ENCODE measurements around the gene SVBP.
"Not testable (repeated sequence)": the region's sequence is repeated elsewhere in the genome, so short reads cannot be mapped to it uniquely, and the experiment has no call there.

The SVBP gene, protein sequence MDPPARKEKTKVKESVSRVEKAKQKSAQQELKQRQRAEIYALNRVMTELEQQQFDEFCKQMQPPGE

DNA sequence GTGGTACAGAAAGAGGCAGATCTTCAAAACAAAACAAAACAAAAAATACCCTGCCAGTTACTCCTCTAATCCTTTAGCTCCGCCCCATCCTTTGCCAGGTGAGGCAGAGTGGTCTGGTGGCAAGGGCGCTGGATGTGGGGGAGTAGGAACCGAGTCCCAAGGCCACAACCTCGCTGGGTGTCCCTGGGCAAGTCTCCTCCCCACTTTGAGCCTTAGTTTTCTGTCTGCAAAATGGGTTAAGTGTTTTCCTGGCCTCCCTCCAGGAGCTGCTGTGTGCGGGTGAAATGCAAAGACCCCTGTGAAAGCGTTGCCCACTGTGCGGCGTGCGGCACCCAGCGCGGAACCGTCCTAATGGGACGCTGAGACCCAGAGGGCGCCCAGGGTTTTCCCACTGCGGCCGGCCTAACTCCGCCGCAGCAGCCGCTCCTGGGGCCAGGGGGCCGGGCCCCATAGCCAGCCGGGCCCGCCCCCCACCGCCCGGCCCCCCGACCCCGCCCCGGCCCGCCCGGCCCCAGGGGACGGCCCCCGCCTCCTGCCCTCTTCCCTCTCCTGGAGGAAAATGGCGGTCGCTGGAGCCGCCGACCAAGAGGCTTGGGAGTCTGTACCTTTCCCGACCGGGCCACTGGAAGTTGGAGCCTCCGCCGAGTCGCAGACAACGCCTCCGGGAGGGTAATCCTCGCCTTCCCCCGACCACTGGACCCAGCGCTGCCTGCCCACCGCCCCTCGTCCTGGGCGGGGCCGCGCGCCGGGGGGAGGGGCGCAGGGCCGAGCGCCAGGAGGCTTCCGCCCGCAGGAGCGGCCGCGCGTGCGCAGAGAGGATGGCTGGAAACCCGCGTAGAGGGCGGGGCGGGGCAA is at the start of gene SVBP, which contains the start of gene ERMAP:
Gene SVBP (minus strand): TSS at position 813 of the 855 bp plus-strand sequence. CDS start 853 bp downstream, outside the sequence.
Gene ERMAP (plus strand): TSS at position 538 of the 855 bp plus-strand sequence. CDS start 13,327 bp downstream, outside the sequence.
- Histone ChIP-seq H3K4me3 (ENCODE audit: low read length in 2 of 2) (peak within 1 kb of the TSS; percentile 91 to 96), H3K9ac (ENCODE audit: low read length in 2 of 2) (peak within 1 kb of the TSS; percentile 89 to 90), H3K27me3 (ENCODE audit: control insufficient read depth in 1 of 2, insufficient read depth in 2 of 2, low read length in 2 of 2) (no peaks in the 10 kb centered on the region), H3K36me3 (ENCODE audit: control insufficient read depth in 2 of 2, insufficient read depth in 2 of 2, low read length in 2 of 2) (peaks cover 5% of the 10 kb centered on the region in 2 donors), H3K9me3 (ENCODE audit: control insufficient read depth in 2 of 2, low read length in 2 of 2) (no peaks in the 10 kb centered on the region), H3K27ac (ENCODE audit: low read length) (peak within 1 kb of the TSS; percentile 90), H3K4me1 (ENCODE audit: control insufficient read depth, insufficient read depth, low read length) (peaks cover 9% of the 10 kb centered on the region)

DNA sequence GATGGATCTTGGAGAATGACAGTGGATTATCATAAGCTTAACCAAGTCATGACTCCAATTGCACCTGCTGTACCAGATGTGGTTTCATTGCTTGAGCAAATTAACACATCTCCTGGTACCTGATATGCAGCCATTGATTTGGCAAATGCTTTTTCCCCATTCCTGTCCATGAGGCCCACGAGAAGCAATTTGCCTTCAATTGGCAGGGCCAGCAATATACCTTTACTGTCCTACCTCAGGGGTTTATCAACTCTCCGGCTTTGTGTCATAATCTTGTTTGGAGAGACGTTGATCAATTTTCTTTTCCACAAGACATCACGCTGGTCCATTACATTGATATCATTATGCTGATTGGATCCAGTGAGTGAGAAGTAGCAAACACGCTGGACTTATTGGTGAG is 49.4 kb upstream of the SVBP start:
- Histone ChIP-seq H3K27ac (ENCODE audit: low read length) (no peak overlapping the region), H3K9ac (ENCODE audit: low read length in 2 of 2) (no peak overlapping the region), H3K4me1 (ENCODE audit: control insufficient read depth, insufficient read depth, low read length) (no peaks in the 10 kb centered on the region), H3K4me3 (ENCODE audit: low read length in 2 of 2) (no peak overlapping the region), H3K36me3 (ENCODE audit: control insufficient read depth in 2 of 2, insufficient read depth in 2 of 2, low read length in 2 of 2) (no peaks in the 10 kb centered on the region), H3K27me3 (ENCODE audit: control insufficient read depth in 1 of 2, insufficient read depth in 2 of 2, low read length in 2 of 2) (peaks cover 3 to 7% of the 10 kb centered on the region in 2 donors), H3K9me3 (ENCODE audit: control insufficient read depth in 2 of 2, low read length in 2 of 2) (no peaks in the 10 kb centered on the region)

DNA sequence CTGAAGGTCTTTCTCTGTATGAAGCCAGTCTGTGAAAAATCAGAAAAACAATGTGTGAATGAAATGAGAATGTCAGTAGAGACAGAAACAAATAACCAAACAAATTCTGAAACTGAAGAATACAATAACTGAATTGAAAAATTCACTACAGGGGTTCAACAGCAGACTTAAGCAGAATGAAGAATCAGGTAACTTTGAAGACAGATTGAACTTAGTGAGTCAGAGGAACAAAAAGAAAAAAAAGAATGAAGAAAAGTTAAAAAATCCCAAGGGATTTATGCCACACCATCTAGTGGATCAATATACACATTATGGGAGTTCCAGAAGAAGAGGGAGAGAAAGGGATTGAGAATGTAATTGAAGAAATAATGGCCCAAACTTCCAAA is 43.8 kb upstream of the SVBP start:
- H3K4me3 ChIP-seq (ENCODE audit: low read length in 2 of 2) = no peak overlapping the region
- no peak overlapping the region for H3K27ac ChIP-seq (ENCODE audit: low read length)
- H3K9ac ChIP-seq (ENCODE audit: low read length in 2 of 2) = no peak overlapping the region
- H3K36me3 ChIP-seq (ENCODE audit: control insufficient read depth in 2 of 2, insufficient read depth in 2 of 2, low read length in 2 of 2) = no peaks in the 10 kb centered on the region
- H3K27me3 ChIP-seq (ENCODE audit: control insufficient read depth in 1 of 2, insufficient read depth in 2 of 2, low read length in 2 of 2) = peaks cover 3 to 13% of the 10 kb centered on the region in 2 donors
- no peaks in the 10 kb centered on the region for H3K4me1 ChIP-seq (ENCODE audit: control insufficient read depth, insufficient read depth, low read length)
- no peaks in the 10 kb centered on the region for H3K9me3 ChIP-seq (ENCODE audit: control insufficient read depth in 2 of 2, low read length in 2 of 2)

DNA sequence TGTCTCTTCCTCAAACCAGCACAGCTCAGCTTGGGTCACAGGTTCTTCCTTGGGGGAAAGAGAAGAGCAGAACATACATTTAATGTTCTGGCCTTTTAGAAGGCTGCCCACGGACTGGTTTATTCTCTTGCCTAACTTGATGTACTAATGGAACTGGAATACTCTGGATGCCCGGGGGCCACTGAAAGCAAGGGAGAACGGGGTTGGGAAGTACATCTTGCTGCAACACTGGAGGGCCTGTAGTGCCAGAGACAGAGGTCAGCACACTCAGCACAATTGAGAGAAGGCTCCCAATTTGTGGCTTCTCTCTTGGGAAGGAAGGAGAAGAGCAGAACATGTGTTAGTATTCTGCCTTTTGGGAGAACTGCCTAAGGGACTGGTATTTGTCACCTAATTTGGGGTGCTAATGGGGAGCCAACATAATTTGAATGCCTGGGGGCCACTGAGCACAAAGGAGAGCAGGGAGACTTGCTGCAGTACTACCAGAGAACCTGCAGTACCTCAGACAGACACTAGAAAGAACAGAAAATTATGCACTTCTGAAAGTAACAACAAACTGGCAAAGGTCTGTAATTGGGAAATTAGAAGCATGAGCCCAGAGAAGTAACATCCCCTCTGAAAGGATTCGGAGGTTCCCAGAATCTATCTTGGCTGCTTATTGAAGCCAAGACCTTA is 43.3 kb upstream of the SVBP start:
- H3K9me3 ChIP-seq (ENCODE audit: control insufficient read depth in 2 of 2, low read length in 2 of 2) = no peaks in the 10 kb centered on the region
- peaks cover 3 to 13% of the 10 kb centered on the region in 2 donors for H3K27me3 ChIP-seq (ENCODE audit: control insufficient read depth in 1 of 2, insufficient read depth in 2 of 2, low read length in 2 of 2)
- no peaks in the 10 kb centered on the region for H3K4me1 ChIP-seq (ENCODE audit: control insufficient read depth, insufficient read depth, low read length)
- no peak overlapping the region for H3K9ac ChIP-seq (ENCODE audit: low read length in 2 of 2)
- no peaks in the 10 kb centered on the region for H3K36me3 ChIP-seq (ENCODE audit: control insufficient read depth in 2 of 2, insufficient read depth in 2 of 2, low read length in 2 of 2)
- H3K27ac ChIP-seq (ENCODE audit: low read length) = no peak overlapping the region
- no peak overlapping the region for H3K4me3 ChIP-seq (ENCODE audit: low read length in 2 of 2)

DNA sequence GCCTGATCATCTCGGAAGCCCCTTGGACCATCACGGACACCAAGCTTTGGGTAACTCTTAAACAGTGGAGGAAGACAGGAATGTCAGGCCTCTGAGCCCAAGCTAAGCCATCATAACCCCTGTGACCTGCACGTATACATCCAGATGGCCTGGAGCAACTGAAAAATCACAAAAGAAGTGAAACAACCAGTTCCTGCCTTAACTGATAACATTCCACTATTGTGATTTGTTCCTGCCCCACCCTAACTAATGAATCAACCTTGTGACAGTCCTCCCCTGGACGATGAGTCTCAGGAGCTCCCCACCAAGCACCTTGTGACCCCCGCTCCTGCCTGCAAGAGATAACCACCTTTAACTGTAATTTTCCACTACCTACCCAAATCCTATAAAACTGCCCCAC is 42.2 kb upstream of the SVBP start:
- not testable (repeated sequence) for H3K27ac ChIP-seq (ENCODE audit: low read length); H3K4me1 ChIP-seq (ENCODE audit: control insufficient read depth, insufficient read depth, low read length); H3K9me3 ChIP-seq (ENCODE audit: control insufficient read depth in 2 of 2, low read length in 2 of 2); H3K4me3 ChIP-seq (ENCODE audit: low read length in 2 of 2); H3K36me3 ChIP-seq (ENCODE audit: control insufficient read depth in 2 of 2, insufficient read depth in 2 of 2, low read length in 2 of 2); H3K9ac ChIP-seq (ENCODE audit: low read length in 2 of 2)
- H3K27me3 ChIP-seq (ENCODE audit: control insufficient read depth in 1 of 2, insufficient read depth in 2 of 2, low read length in 2 of 2) = peaks cover 3 to 13% of the 10 kb centered on the region in 2 donors

DNA sequence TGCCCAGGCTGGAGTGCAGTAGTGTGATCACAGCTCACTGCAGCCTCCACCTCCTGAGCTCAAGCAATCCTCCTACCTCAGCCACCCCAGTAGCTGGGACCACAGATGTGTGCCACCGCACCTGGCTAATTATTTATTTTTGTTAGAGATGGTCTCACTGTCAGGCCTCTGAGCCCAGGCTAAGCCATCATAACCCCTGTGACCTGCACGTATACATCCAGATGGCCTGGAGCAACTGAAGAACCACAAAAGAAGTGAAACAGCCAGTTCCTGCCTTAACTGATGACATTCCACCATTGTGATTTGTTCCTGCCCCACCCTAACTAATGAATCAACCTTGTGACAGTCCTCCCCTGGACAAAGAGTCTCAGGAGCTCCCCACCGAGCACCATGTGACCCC is 39.4 kb upstream of the SVBP start:
- not testable (repeated sequence) for H3K4me3 ChIP-seq (ENCODE audit: low read length in 2 of 2); H3K27me3 ChIP-seq (ENCODE audit: control insufficient read depth in 1 of 2, insufficient read depth in 2 of 2, low read length in 2 of 2); H3K4me1 ChIP-seq (ENCODE audit: control insufficient read depth, insufficient read depth, low read length); H3K9me3 ChIP-seq (ENCODE audit: control insufficient read depth in 2 of 2, low read length in 2 of 2); H3K36me3 ChIP-seq (ENCODE audit: control insufficient read depth in 2 of 2, insufficient read depth in 2 of 2, low read length in 2 of 2); H3K27ac ChIP-seq (ENCODE audit: low read length); H3K9ac ChIP-seq (ENCODE audit: low read length in 2 of 2)

DNA sequence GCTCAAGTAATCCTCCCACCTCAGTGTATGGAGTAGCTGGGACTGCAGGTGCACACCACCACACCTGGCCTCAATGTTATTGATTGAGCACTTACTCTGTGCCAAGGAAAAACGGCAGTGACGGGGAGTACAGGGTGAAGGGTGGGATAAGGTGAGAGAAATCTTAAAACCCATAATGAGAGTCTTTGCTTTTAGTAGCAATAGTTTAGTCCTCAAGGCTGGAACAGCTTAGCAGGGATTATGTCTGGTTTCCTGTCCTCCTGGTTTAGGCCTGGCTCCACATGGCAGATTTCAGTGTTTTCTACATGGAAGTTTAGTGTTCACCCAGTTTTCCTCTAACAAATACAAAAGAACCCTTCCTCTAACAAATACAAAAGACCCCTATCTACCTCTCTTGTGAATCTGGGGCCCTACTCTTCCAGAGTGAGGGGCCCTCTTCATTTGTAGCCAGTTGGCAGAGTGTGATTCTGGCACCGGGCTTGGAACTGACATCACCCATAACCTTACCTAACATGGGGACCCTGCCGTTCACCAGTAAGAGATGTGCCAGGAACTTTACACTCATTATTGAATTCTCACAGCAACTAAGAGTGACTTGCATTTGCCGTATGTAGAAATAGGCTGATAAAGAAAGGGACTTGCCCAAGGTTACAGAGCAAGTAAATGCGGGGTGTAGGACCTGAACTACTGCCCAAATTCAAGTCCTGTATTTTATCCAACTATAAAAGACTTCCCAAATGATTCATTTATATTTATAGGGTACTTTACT is 36.1 kb upstream of the SVBP start:
- Histone ChIP-seq H3K27ac (ENCODE audit: low read length) (no peak overlapping the region), H3K9me3 (ENCODE audit: control insufficient read depth in 2 of 2, low read length in 2 of 2) (peaks cover 0 to 5% of the 10 kb centered on the region in 2 donors), H3K4me1 (ENCODE audit: control insufficient read depth, insufficient read depth, low read length) (no peaks in the 10 kb centered on the region), H3K27me3 (ENCODE audit: control insufficient read depth in 1 of 2, insufficient read depth in 2 of 2, low read length in 2 of 2) (no peaks in the 10 kb centered on the region), H3K4me3 (ENCODE audit: low read length in 2 of 2) (no peak overlapping the region), H3K36me3 (ENCODE audit: control insufficient read depth in 2 of 2, insufficient read depth in 2 of 2, low read length in 2 of 2) (peaks cover 21 to 22% of the 10 kb centered on the region in 2 donors), H3K9ac (ENCODE audit: low read length in 2 of 2) (no peak overlapping the region)

DNA sequence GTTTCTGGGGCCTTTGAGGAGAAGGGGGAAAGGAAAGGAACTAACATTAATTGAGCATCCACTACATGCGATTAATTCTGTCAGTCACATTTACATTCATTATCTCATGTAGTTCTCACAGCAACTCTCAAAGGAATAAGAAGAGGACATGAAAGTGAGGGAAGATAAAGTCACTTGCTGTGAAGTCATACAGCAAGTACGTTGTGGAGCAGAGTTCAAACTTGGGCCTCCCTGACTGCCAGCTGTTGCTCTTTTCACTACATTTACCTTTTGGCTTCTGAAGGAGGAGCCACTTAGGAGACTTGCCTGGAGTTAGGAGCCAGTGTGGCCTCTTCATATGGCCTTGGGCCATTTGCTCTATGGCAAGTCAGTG is 35.4 kb upstream of the SVBP start:
- H3K36me3 ChIP-seq (ENCODE audit: control insufficient read depth in 2 of 2, insufficient read depth in 2 of 2, low read length in 2 of 2) = peaks cover 21 to 22% of the 10 kb centered on the region in 2 donors
- no peaks in the 10 kb centered on the region for H3K4me1 ChIP-seq (ENCODE audit: control insufficient read depth, insufficient read depth, low read length)
- H3K27ac ChIP-seq (ENCODE audit: low read length) = no peak overlapping the region
- H3K9ac ChIP-seq (ENCODE audit: low read length in 2 of 2) = no peak overlapping the region
- H3K27me3 ChIP-seq (ENCODE audit: control insufficient read depth in 1 of 2, insufficient read depth in 2 of 2, low read length in 2 of 2) = no peaks in the 10 kb centered on the region
- H3K9me3 ChIP-seq (ENCODE audit: control insufficient read depth in 2 of 2, low read length in 2 of 2) = peaks cover 0 to 5% of the 10 kb centered on the region in 2 donors
- no peak overlapping the region for H3K4me3 ChIP-seq (ENCODE audit: low read length in 2 of 2)

DNA sequence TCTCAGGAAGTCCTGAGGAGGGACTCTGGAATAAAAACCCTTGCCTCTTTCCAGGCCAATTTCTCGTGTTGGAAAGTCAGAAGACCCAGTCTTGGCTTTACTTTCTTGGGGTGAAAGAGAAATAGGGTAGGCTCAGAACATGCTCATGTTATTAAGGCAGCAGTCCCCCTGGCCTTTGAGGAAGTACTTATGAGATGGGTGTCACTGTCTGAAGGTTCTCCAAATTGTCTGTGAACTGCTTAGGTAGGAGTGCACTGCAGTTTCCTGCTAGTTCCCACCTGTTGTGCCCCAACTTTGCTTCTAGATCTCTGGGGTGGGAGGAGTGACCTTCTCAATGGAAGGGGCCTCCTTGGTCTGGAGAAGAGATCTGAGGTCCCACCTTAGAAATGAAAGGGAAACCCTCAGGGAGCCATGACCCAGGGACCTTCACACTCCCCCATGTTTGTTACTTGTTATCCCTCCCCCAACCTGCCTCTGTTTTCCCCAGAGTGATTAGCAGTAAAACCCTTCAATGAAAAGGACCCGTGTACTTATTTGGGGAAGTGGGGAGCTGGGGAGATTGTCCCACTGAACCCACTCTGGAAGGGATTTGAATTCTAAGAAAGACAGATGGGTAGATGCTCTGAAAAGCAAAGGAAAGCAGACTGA is 34.9 kb upstream of the SVBP start:
- Histone ChIP-seq H3K9ac (ENCODE audit: low read length in 2 of 2) (no peak overlapping the region), H3K4me1 (ENCODE audit: control insufficient read depth, insufficient read depth, low read length) (peaks cover 4% of the 10 kb centered on the region), H3K27ac (ENCODE audit: low read length) (no peak overlapping the region), H3K4me3 (ENCODE audit: low read length in 2 of 2) (no peak overlapping the region), H3K9me3 (ENCODE audit: control insufficient read depth in 2 of 2, low read length in 2 of 2) (peaks cover 0 to 5% of the 10 kb centered on the region in 2 donors), H3K36me3 (ENCODE audit: control insufficient read depth in 2 of 2, insufficient read depth in 2 of 2, low read length in 2 of 2) (peaks cover 21 to 22% of the 10 kb centered on the region in 2 donors), H3K27me3 (ENCODE audit: control insufficient read depth in 1 of 2, insufficient read depth in 2 of 2, low read length in 2 of 2) (no peaks in the 10 kb centered on the region)

DNA sequence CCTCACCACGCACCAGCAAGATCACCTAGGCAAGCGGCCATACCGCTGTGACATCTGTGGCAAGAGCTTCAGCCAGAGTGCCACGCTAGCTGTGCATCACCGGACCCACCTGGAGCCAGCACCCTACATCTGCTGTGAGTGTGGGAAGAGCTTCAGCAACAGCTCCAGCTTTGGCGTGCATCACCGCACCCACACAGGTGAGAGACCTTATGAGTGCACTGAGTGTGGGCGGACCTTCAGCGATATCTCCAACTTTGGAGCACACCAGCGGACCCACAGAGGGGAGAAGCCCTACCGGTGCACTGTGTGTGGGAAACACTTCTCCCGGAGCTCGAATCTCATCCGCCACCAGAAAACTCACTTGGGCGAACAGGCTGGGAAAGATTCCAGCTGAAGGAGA is 34.2 kb upstream of the SVBP start:
- peaks cover 21 to 22% of the 10 kb centered on the region in 2 donors for H3K36me3 ChIP-seq (ENCODE audit: control insufficient read depth in 2 of 2, insufficient read depth in 2 of 2, low read length in 2 of 2)
- H3K4me1 ChIP-seq (ENCODE audit: control insufficient read depth, insufficient read depth, low read length) = peaks cover 8% of the 10 kb centered on the region
- H3K4me3 ChIP-seq (ENCODE audit: low read length in 2 of 2) = no peak overlapping the region
- H3K9me3 ChIP-seq (ENCODE audit: control insufficient read depth in 2 of 2, low read length in 2 of 2) = peaks cover 0 to 5% of the 10 kb centered on the region in 2 donors
- H3K27me3 ChIP-seq (ENCODE audit: control insufficient read depth in 1 of 2, insufficient read depth in 2 of 2, low read length in 2 of 2) = no peaks in the 10 kb centered on the region
- H3K9ac ChIP-seq (ENCODE audit: low read length in 2 of 2) = no peak overlapping the region
- no peak overlapping the region for H3K27ac ChIP-seq (ENCODE audit: low read length)
